GM12878 (cell line): ENCODE measurements around the gene NEK3. TPM values are rescaled to one million over a fixed set of nuclear protein-coding genes. Genes with fewer than 3 reads are reported as not detected.

Experiments
- ATAC-seq: fragments of 200-7000 bp; cut with Tn5 transposase; 3 replicates; pipeline ENCODE4 v1.9.1; 2020; ENCODE audit warnings: mild to moderate bottlenecking, moderate library complexity
- BruUV-seq: library from RNA; stranded (reverse); fragments of 400-500 nt; replicated peaks from 2 replicates; lab custom pipeline; 2021; lab: Mats Ljungman, UMichigan
- CTCF ChIA-PET: fragments of 300-600 bp; sonication (Branson Sonifier 250); formaldehyde crosslinking; extraction: SDS; loops from one replicate; lab custom pipeline; 2021; ENCODE audit warnings: inconsistent platforms; lab: Yijun Ruan, JAX
- POLR2A ChIA-PET: fragments of 350-600 bp; formaldehyde crosslinking; extraction: SDS; loops from one replicate; lab custom pipeline; 2021; ENCODE audit warnings: inconsistent platforms; lab: Charles Lee
- RAD21 ChIA-PET: fragments of 300-600 bp; sonication (Branson Sonifier 250); formaldehyde crosslinking; loops from one replicate; lab custom pipeline; 2023; ENCODE audit warnings: antibody characterized with exemption; ENCODE audit not compliant: unreplicated experiment; lab: Charles Lee
- SMC1A ChIA-PET: fragments of 300-600 bp; sonication (Branson Sonifier 250); formaldehyde crosslinking; loops from one replicate; lab custom pipeline; 2023; ENCODE audit not compliant: unreplicated experiment, uncharacterized antibody; lab: Charles Lee
- DNase-seq: peaks from one replicate; pipeline ENCODE4 v3.0.0-alpha.2; 2011; ENCODE audit warnings: low read depth, low spot score
- FAIRE-seq: peaks from 3 replicates; lab custom pipeline; 2011; peaks lifted over from hg19 to GRCh38; lab: Jason Lieb, UNC
- H2AFZ ChIP-seq: 2 replicates; pipeline ENCODE4 v1.6.0; 2011; ENCODE audit warnings: low read depth, low read length, control low read depth; ENCODE audit not compliant: control insufficient read depth
- H3K27ac ChIP-seq: 2 replicates; pipeline ENCODE4 v1.5.1; 2011; ENCODE audit warnings: control low read depth; ENCODE audit not compliant: control insufficient read depth, insufficient read depth
- H3K27me3 ChIP-seq, 2 experiments: replicated peaks in 1 of 2; 2 replicates each; pipeline versions ENCODE4 v1.6.0 to v1.6.1; 2011; ENCODE audit warnings: low read length in 1 of 2; ENCODE audit not compliant: control insufficient read depth in 2 of 2, insufficient read depth in 2 of 2
- H3K36me3 ChIP-seq, 2 experiments: 2 replicates each; pipeline ENCODE4 v1.5.1; 2011; ENCODE audit warnings: low read length in 1 of 2; ENCODE audit not compliant: control insufficient read depth in 2 of 2, insufficient read depth in 2 of 2
- H3K4me1 ChIP-seq: 2 replicates; pipeline ENCODE4 v1.6.1; 2011; ENCODE audit warnings: mild to moderate bottlenecking, low read length, moderate library complexity, mixed read lengths; ENCODE audit not compliant: control insufficient read depth, insufficient read depth
- H3K4me2 ChIP-seq: 2 replicates; pipeline ENCODE4 v1.6.0; 2011; ENCODE audit warnings: control low read depth; ENCODE audit not compliant: control insufficient read depth, insufficient read depth
- H3K4me3 ChIP-seq: fragments of 200-600 bp; sonication (generic); 2 replicates; pipeline ENCODE4 v1.5.1; 2016
- H3K79me2 ChIP-seq: 2 replicates; pipeline ENCODE4 v1.6.0; 2011; ENCODE audit warnings: low read length; ENCODE audit not compliant: control insufficient read depth, insufficient read depth
- H3K9ac ChIP-seq: 2 replicates; pipeline ENCODE4 v1.8.0; 2011; ENCODE audit warnings: low read length, control low read depth, mixed read lengths; ENCODE audit not compliant: control insufficient read depth, insufficient read depth
- H3K9me3 ChIP-seq: replicated peaks from 3 replicates; pipeline ENCODE4 v1.5.1; 2011; ENCODE audit warnings: mild to moderate bottlenecking, low read length; ENCODE audit not compliant: control insufficient read depth, insufficient read depth
- H4K20me1 ChIP-seq: 2 replicates; pipeline ENCODE4 v1.6.0; 2011; ENCODE audit not compliant: control insufficient read depth, insufficient read depth
- EP300 ChIP-seq, 2 experiments: fragments of 150-350 bp in 1 of 2; IDR thresholded peaks; 2 replicates each; pipeline ENCODE4 v1.6.1; 2011 to 2012; ENCODE audit warnings: low read depth in 2 of 2, low read length in 2 of 2, borderline replicate concordance in 1 of 2, improper control_type of control experiment in 1 of 2, inconsistent platforms in 1 of 2; ENCODE audit not compliant: control insufficient read depth in 1 of 2
- KAT2A ChIP-seq: conservative IDR thresholded peaks from 2 replicates; pipeline ENCODE4 v1.6.1; 2011; ENCODE audit warnings: low read depth, low read length; ENCODE audit not compliant: control insufficient read depth
- SMAD5 ChIP-seq: IDR thresholded peaks from 2 replicates; pipeline ENCODE4 v1.6.1; 2016; ENCODE audit warnings: antibody characterized with exemption, low read depth
- YBX1 ChIP-seq: fragments of 450-650 bp; IDR thresholded peaks from 2 replicates; pipeline ENCODE4 v1.6.1; 2016; ENCODE audit warnings: antibody characterized with exemption
- WGBS: methylation state at CpG from one replicate; pipeline ENCODE4 v1.1.6; 2016; ENCODE audit warnings: low lambda C conversion rate; ENCODE audit not compliant: insufficient replicate concordance, insufficient coverage; ENCODE audit errors: missing lambda C conversion rate; 5-methylcytosine and 5-hydroxymethylcytosine counted together
- in situ Hi-C: fragments of 300-500 bp; cut with MboI; formaldehyde crosslinking; loops from 9 replicates; pipeline ENCODE4 v1.14.3; 2018; ENCODE audit warnings: mixed read lengths
- intact Hi-C: fragments of 100-400 bp; cut with micrococcal nuclease; formaldehyde crosslinking; loops from one replicate; pipeline ENCODE4 v1.14.2; 2022; ENCODE audit not compliant: unreplicated experiment
- polyA plus RNA-seq, 11 experiments: library from polyadenylated mRNA; depleted of rRNA in 4 of 11; unstranded in 6 of 11; stranded (reverse) in 5 of 11; fragments of >200 nt; fragmentation: Nextera tagmentation in 4 of 11; fragmentation: Illumina TruSeq in 1 of 11; extraction: Ambion mirVana in 4 of 11; extraction: Trizol in 1 of 11; gene quantifications; 1 replicate in 1 of 11; 2 replicates in 10 of 11; pipeline versions ENCODE4 v1.2.1 to v1.2.3, GENCODE V29; 2011 to 2016; ENCODE audit warnings: inconsistent platforms in 2 of 11, missing spikeins in 2 of 11, low read depth in 1 of 11
- total RNA-seq, 4 experiments: library from RNA; depleted of rRNA in 3 of 4; stranded (reverse); fragments of >200 nt in 3 of 4; fragmentation: Illumina TruSeq in 1 of 4; extraction: Trizol in 1 of 4; gene quantifications; 2 replicates each; pipeline versions ENCODE4 v1.2.1 to v1.2.3, GENCODE V29; 2013 to 2021
- TF ChIP-seq, protein P1 (sequence below): fragments of 450-650 bp; IDR thresholded peaks from 2 replicates; pipeline ENCODE4 v1.6.1; 2016; ENCODE audit warnings: mild to moderate bottlenecking, moderate library complexity, borderline replicate concordance
- TF ChIP-seq, protein P2 (sequence below): IDR thresholded peaks from 2 replicates; pipeline ENCODE4 v1.6.1; 2012; ENCODE audit warnings: low read length, inconsistent platforms
- TF ChIP-seq, protein P3 (sequence below), 3 experiments: IDR thresholded peaks in 2 of 3; conservative IDR thresholded peaks in 1 of 3; 2 replicates each; pipeline ENCODE4 v1.5.1; 2011; ENCODE audit warnings: low read depth in 3 of 3, low read length in 3 of 3, mild to moderate bottlenecking in 3 of 3, control low read depth in 2 of 3, moderate library complexity in 2 of 3, inconsistent platforms in 1 of 3, mixed read lengths in 1 of 3; ENCODE audit not compliant: control insufficient read depth in 2 of 3, insufficient read depth in 1 of 3; ENCODE audit errors: extremely low read depth in 1 of 3

The NEK3 gene
- total and polyA plus RNA-seq, 10 of the 15 experiments (the other 5 are each of a cell fraction or from before 2014, with no cell fraction given), result 2.9 to 9.3 (median 5.9) TPM

DNA sequence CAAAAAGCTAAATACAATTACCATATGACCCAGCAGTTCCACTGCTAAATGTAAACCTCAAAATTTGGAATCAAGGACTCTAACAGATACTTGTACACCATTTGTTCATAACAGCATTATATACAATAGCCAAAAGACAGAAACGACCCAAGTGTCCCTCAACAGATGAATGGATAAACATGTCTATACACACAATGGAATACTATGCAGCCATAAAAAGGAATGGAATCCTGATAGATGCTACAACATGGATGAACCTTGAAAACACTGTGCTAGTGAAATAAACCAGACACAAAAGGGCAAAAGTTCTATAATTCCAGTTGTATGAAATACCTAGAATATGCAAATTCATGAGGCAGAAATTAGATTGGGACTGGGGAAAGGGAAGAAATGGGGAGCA is 12.2 kb downstream of the NEK3 start (continued):
- TF ChIP-seq, protein P1, sequence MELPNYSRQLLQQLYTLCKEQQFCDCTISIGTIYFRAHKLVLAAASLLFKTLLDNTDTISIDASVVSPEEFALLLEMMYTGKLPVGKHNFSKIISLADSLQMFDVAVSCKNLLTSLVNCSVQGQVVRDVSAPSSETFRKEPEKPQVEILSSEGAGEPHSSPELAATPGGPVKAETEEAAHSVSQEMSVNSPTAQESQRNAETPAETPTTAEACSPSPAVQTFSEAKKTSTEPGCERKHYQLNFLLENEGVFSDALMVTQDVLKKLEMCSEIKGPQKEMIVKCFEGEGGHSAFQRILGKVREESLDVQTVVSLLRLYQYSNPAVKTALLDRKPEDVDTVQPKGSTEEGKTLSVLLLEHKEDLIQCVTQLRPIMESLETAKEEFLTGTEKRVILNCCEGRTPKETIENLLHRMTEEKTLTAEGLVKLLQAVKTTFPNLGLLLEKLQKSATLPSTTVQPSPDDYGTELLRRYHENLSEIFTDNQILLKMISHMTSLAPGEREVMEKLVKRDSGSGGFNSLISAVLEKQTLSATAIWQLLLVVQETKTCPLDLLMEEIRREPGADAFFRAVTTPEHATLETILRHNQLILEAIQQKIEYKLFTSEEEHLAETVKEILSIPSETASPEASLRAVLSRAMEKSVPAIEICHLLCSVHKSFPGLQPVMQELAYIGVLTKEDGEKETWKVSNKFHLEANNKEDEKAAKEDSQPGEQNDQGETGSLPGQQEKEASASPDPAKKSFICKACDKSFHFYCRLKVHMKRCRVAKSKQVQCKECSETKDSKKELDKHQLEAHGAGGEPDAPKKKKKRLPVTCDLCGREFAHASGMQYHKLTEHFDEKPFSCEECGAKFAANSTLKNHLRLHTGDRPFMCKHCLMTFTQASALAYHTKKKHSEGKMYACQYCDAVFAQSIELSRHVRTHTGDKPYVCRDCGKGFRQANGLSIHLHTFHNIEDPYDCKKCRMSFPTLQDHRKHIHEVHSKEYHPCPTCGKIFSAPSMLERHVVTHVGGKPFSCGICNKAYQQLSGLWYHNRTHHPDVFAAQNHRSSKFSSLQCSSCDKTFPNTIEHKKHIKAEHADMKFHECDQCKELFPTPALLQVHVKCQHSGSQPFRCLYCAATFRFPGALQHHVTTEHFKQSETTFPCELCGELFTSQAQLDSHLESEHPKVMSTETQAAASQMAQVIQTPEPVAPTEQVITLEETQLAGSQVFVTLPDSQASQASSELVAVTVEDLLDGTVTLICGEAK, result no peak
- TF ChIP-seq KAT2A (no peak), SMAD5 (no peak), YBX1 (no peak)

DNA sequence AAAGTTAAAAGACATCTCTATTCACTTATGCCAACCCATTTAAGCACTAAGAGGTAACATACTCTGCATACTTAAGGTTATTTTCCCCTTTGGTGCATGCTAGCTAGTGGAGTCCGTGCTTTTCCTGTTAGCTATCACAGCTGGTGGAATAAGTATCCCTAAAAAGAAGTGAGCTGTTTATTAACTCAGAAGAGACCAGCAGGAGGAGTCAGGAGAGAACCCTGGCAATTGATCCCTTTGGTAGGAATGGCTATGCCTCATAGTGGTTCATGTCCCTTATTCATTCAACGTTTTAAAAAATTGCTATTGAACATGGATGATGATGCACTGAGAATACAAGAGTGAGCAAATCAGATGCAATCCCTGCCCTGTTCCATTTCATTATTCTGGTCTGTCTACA is 18.1 kb downstream of the NEK3 start:
- H3K4me2 ChIP-seq, result no peak overlapping the region
- 56% methylated on average over 2 of the region's 2 CpGs for WGBS
- H3K79me2 ChIP-seq, result no peaks in the 10 kb centered on the region
- H3K4me3 ChIP-seq, result no peak overlapping the region
- no TSS peak for BruUV-seq
- ChIA-PET SMC1A (interaction anchor here (0.6 kb wide), 2 partner anchors 25 to 518 kb away, joined by 3 to 4 read pairs; no protein-coding TSS in a partner anchor), CTCF (interaction anchor here (1.0 kb wide), 1 partner anchor 14 kb away, joined by 3 read pairs; no protein-coding TSS in a partner anchor), RAD21 (no interaction called here), POLR2A (no interaction called here)
- H3K9ac ChIP-seq, result no peak overlapping the region
- no peaks in the 10 kb centered on the region for H4K20me1 ChIP-seq
- intact Hi-C loops, result no loop called here
- in situ Hi-C loops, result no loop called here
- TF ChIP-seq, protein P2, sequence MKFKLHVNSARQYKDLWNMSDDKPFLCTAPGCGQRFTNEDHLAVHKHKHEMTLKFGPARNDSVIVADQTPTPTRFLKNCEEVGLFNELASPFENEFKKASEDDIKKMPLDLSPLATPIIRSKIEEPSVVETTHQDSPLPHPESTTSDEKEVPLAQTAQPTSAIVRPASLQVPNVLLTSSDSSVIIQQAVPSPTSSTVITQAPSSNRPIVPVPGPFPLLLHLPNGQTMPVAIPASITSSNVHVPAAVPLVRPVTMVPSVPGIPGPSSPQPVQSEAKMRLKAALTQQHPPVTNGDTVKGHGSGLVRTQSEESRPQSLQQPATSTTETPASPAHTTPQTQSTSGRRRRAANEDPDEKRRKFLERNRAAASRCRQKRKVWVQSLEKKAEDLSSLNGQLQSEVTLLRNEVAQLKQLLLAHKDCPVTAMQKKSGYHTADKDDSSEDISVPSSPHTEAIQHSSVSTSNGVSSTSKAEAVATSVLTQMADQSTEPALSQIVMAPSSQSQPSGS, result no peak
- no peak for TF ChIP-seq EP300 (IDR thresholded peaks at IDR 0.05; ENCODE audit: borderline replicate concordance in 1 of 2, control insufficient read depth in 1 of 2, low read depth in 2 of 2, low read length in 2 of 2)
- TF ChIP-seq, protein P3, sequence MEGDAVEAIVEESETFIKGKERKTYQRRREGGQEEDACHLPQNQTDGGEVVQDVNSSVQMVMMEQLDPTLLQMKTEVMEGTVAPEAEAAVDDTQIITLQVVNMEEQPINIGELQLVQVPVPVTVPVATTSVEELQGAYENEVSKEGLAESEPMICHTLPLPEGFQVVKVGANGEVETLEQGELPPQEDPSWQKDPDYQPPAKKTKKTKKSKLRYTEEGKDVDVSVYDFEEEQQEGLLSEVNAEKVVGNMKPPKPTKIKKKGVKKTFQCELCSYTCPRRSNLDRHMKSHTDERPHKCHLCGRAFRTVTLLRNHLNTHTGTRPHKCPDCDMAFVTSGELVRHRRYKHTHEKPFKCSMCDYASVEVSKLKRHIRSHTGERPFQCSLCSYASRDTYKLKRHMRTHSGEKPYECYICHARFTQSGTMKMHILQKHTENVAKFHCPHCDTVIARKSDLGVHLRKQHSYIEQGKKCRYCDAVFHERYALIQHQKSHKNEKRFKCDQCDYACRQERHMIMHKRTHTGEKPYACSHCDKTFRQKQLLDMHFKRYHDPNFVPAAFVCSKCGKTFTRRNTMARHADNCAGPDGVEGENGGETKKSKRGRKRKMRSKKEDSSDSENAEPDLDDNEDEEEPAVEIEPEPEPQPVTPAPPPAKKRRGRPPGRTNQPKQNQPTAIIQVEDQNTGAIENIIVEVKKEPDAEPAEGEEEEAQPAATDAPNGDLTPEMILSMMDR (IDR thresholded peaks at IDR 0.05 in 2 of 3, conservative IDR thresholded peaks at IDR 0.05 in 1 of 3; ENCODE audit: control insufficient read depth in 2 of 3, extremely low read depth in 1 of 3, insufficient read depth in 1 of 3, low read depth in 3 of 3, low read length in 3 of 3), result no peak
- FAIRE-seq (no peak), ATAC-seq (no peak), DNase-seq (no peak)
- no peaks in the 10 kb centered on the region for H3K36me3 ChIP-seq
- H3K27me3 ChIP-seq, result no peaks in the 10 kb centered on the region
- H3K4me1 ChIP-seq, result no peaks in the 10 kb centered on the region
- no peaks in the 10 kb centered on the region for H3K9me3 ChIP-seq
- H2AFZ ChIP-seq, result no peak overlapping the region
- no peak overlapping the region for H3K27ac ChIP-seq
